Measurements from ENCODE around the gene NCAM1. TPM values are rescaled to one million over a fixed set of nuclear protein-coding genes. Genes with fewer than 3 reads are reported as not detected.

NCAM1 gene
- total and polyA plus RNA-seq, 10 donors = 0.41 to 13.2 (median 7.1) TPM

GRCh38 chr11:113015098-113015455 is 53.9 kb downstream of the NCAM1 start:
- no peak overlapping the region for H3K27ac ChIP-seq
- intact Hi-C loops (cut with DNase I; ENCODE audit: low total_unique reads) = no loop called here
- TF ChIP-seq POLR2AphosphoS5 (IDR thresholded peaks at IDR 0.05) (no peak), CTCF (IDR thresholded peaks at IDR 0.05 in 8 of 11, conservative IDR thresholded peaks at IDR 0.05 in 3 of 11) (no peak), POLR2A (IDR thresholded peaks at IDR 0.05) (no peak)
- H3K4me1 ChIP-seq = no peaks in the 10 kb centered on the region
- no peak for DNase-seq
- H3K36me3 ChIP-seq = no peaks in the 10 kb centered on the region
- no peaks in the 10 kb centered on the region for H3K9me3 ChIP-seq
- no peak overlapping the region for H3K4me3 ChIP-seq
- no peaks in the 10 kb centered on the region for H3K27me3 ChIP-seq (replicated peaks in 1 of 7)

GRCh38 chr11:113016905-113017304 is 55.7 kb downstream of the NCAM1 start:
- H3K9me3 ChIP-seq = no peaks in the 10 kb centered on the region
- no peak overlapping the region for H3K4me3 ChIP-seq
- H3K4me1 ChIP-seq = no peaks in the 10 kb centered on the region
- no peak overlapping the region for H3K27ac ChIP-seq
- intact Hi-C loops (cut with DNase I; ENCODE audit: low total_unique reads) = no loop called here
- DNase-seq = no peak
- 54 to 69% (median 59%) methylated on average over 4 of the region's 4 CpGs for WGBS, 5 donors
- H3K27me3 ChIP-seq (replicated peaks in 1 of 7) = no peaks in the 10 kb centered on the region
- TF ChIP-seq CTCF (IDR thresholded peaks at IDR 0.05 in 8 of 11, conservative IDR thresholded peaks at IDR 0.05 in 3 of 11) (no peak), POLR2A (IDR thresholded peaks at IDR 0.05) (no peak), POLR2AphosphoS5 (IDR thresholded peaks at IDR 0.05) (no peak)
- H3K36me3 ChIP-seq = no peaks in the 10 kb centered on the region

GRCh38 chr11:113018913-113019312 is 57.7 kb downstream of the NCAM1 start:
- 75 to 89% (median 78%) methylated on average over 5 of the region's 5 CpGs for WGBS, 5 donors
- Histone ChIP-seq H3K27ac (no peak overlapping the region), H3K4me3 (no peak overlapping the region), H3K4me1 (no peaks in the 10 kb centered on the region), H3K27me3 (replicated peaks in 1 of 7) (no peaks in the 10 kb centered on the region), H3K36me3 (no peaks in the 10 kb centered on the region), H3K9me3 (no peaks in the 10 kb centered on the region)
- DNase-seq = no peak
- intact Hi-C loops (cut with DNase I; ENCODE audit: low total_unique reads) = no loop called here
- no peak for TF ChIP-seq POLR2A (IDR thresholded peaks at IDR 0.05)
- TF ChIP-seq POLR2AphosphoS5 (IDR thresholded peaks at IDR 0.05) = no peak
- no peak for TF ChIP-seq CTCF (IDR thresholded peaks at IDR 0.05 in 8 of 11, conservative IDR thresholded peaks at IDR 0.05 in 3 of 11)

GRCh38 chr11:113019711-113020110 is 58.5 kb downstream of the NCAM1 start:
- Histone ChIP-seq H3K27me3 (replicated peaks in 1 of 7) (no peaks in the 10 kb centered on the region), H3K9me3 (no peaks in the 10 kb centered on the region), H3K36me3 (no peaks in the 10 kb centered on the region), H3K4me3 (no peak overlapping the region), H3K27ac (no peak overlapping the region), H3K4me1 (no peaks in the 10 kb centered on the region)
- WGBS, 5 donors = 55 to 64% (median 58%) methylated on average over 4 of the region's 4 CpGs
- intact Hi-C loops (cut with DNase I; ENCODE audit: low total_unique reads) = no loop called here
- TF ChIP-seq POLR2AphosphoS5 (IDR thresholded peaks at IDR 0.05) (no peak), CTCF (IDR thresholded peaks at IDR 0.05 in 8 of 11, conservative IDR thresholded peaks at IDR 0.05 in 3 of 11) (no peak), POLR2A (IDR thresholded peaks at IDR 0.05) (no peak)
- no peak for DNase-seq

All from spleen (tissue), 11 donors.